Transverse colon (tissue), 4 donors: Measurements from ENCODE around the gene NEMP2. TPM values are rescaled to one million over a fixed set of nuclear protein-coding genes. Genes with fewer than 3 reads are reported as not detected.

Experiments
- DNase-seq: peaks from one replicate; pipeline ENCODE4 v3.0.0-alpha.2; 2019
- H3K27ac ChIP-seq, 4 donors: fragments of 200-600 bp; sonication (generic); 2 replicates each; pipeline ENCODE4 v1.5.1; 2016 to 2018; ENCODE audit warnings: inconsistent platforms in 4 of 4
- H3K27me3 ChIP-seq: fragments of 200-600 bp; sonication (generic); 2 replicates; pipeline ENCODE4 v1.5.1; 2017; ENCODE audit warnings: inconsistent platforms
- H3K36me3 ChIP-seq, 4 donors: fragments of 200-600 bp; sonication (generic); 2 replicates each; pipeline ENCODE4 v1.5.1; 2017 to 2019; ENCODE audit warnings: inconsistent platforms in 4 of 4
- H3K4me1 ChIP-seq, 4 donors: fragments of 200-600 bp; sonication (generic); 2 replicates each; pipeline ENCODE4 v1.5.1; 2017 to 2020; ENCODE audit warnings: inconsistent platforms in 4 of 4
- H3K4me3 ChIP-seq, 4 donors: fragments of 200-600 bp; sonication (generic); 1 replicate in 1 of 4; 2 replicates in 3 of 4; pipeline versions ENCODE4 v1.5.1 to v1.6.1; 2017 to 2019; ENCODE audit warnings: inconsistent platforms in 4 of 4
- H3K9me3 ChIP-seq, 2 donors: fragments of 200-600 bp; sonication (generic); 2 replicates each; pipeline ENCODE4 v1.5.1; 2017 to 2019; ENCODE audit warnings: inconsistent platforms in 2 of 2
- EP300 ChIP-seq: sonication (generic); formaldehyde crosslinking; IDR thresholded peaks from one replicate; pipeline ENCODE4 v1.6.1; 2017; ENCODE audit warnings: antibody characterized with exemption, low read depth
- POLR2A ChIP-seq: fragments of 450-650 bp; IDR thresholded peaks from one replicate; pipeline ENCODE4 v1.6.1; 2016; ENCODE audit warnings: antibody characterized with exemption, mild to moderate bottlenecking, moderate library complexity
- POLR2AphosphoS5 ChIP-seq, 3 donors: sonication (generic); formaldehyde crosslinking; IDR thresholded peaks; one replicate each; pipeline ENCODE4 v1.6.1; 2016; ENCODE audit warnings: antibody characterized with exemption in 3 of 3
- WGBS, 2 donors: methylation state at CpG; one replicate each; pipeline ENCODE4 v1.1.5; 2018; ENCODE audit warnings: low coverage in 1 of 2; 5-methylcytosine and 5-hydroxymethylcytosine counted together
- in situ Hi-C, 4 donors: fragments of 200-750 bp; cut with MboI; loops; one replicate each; pipeline versions ENCODE4 v1.15.0 to v1.15.1; 2017; ENCODE audit warnings: low sequenced_read_pairs in 3 of 4, low pct_ligation_motif_present in 1 of 4, low pct_unique_long_range_greater_than_20kb in 1 of 4
- intact Hi-C: fragments of 100-400 bp; cut with DNase I; formaldehyde crosslinking; loops from one replicate; pipeline ENCODE4 v1.15.1; 2023; ENCODE audit warnings: low total_unique reads
- total RNA-seq, 4 donors: library from RNA; depleted of rRNA; stranded (reverse); fragments of >200 nt; gene quantifications; one replicate each; pipeline ENCODE4 v1.1.0, GENCODE V29; 2016
- TF ChIP-seq, protein P1 (sequence below), 5 experiments: fragments of 200-600 bp in 3 of 5; fragments of 450-650 bp in 2 of 5; sonication (generic) in 3 of 5; IDR thresholded peaks; 1 replicate in 2 of 5; 2 replicates in 3 of 5; pipeline ENCODE4 v1.5.1; 2016 to 2017; ENCODE audit warnings: antibody characterized with exemption in 5 of 5, inconsistent platforms in 3 of 5, mild to moderate bottlenecking in 2 of 5, moderate library complexity in 1 of 5

The NEMP2 gene
- total RNA-seq, 4 donors from 2014 or later = 0.20 to 2.4 (median 1.6) TPM; not detected in 1

DNA sequence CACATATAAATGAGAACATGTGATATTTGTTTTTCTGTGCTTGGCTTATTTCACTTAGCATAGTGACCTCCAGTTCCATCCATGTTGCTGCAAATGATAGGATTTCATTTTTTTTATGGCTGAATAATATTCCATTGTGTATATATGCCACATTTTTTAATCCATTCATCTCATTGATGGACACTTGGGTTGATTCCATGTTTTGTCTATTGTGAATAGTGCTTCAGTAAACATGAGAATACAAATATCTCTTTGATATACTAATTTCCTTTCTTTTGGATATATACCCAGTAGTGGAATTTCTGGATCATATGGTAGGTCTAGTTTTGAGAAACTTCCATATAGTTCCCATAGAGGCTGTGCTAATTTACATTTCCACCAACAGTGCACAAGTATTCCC is 3.7 kb upstream of the NEMP2 start:
- H3K9me3 ChIP-seq = peaks cover 21 to 28% of the 10 kb centered on the region in 2 donors
- intact Hi-C loops (no loop called here), in situ Hi-C loops (loop anchor here in 1 of 4 donors (25.0 kb wide), 1 partner anchor 99 kb away; the partner anchor contains the start of gene NAB1)
- no peak for TF ChIP-seq EP300
- TF ChIP-seq, protein P1, sequence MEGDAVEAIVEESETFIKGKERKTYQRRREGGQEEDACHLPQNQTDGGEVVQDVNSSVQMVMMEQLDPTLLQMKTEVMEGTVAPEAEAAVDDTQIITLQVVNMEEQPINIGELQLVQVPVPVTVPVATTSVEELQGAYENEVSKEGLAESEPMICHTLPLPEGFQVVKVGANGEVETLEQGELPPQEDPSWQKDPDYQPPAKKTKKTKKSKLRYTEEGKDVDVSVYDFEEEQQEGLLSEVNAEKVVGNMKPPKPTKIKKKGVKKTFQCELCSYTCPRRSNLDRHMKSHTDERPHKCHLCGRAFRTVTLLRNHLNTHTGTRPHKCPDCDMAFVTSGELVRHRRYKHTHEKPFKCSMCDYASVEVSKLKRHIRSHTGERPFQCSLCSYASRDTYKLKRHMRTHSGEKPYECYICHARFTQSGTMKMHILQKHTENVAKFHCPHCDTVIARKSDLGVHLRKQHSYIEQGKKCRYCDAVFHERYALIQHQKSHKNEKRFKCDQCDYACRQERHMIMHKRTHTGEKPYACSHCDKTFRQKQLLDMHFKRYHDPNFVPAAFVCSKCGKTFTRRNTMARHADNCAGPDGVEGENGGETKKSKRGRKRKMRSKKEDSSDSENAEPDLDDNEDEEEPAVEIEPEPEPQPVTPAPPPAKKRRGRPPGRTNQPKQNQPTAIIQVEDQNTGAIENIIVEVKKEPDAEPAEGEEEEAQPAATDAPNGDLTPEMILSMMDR (IDR thresholded peaks at IDR 0.05) = no peak
- TF ChIP-seq POLR2A = no peak
- no peak for TF ChIP-seq POLR2AphosphoS5 (IDR thresholded peaks at IDR 0.05)
- DNase-seq = no peak
- no peaks in the 10 kb centered on the region for H3K36me3 ChIP-seq
- peaks cover 0 to 16% (median 14%) of the 10 kb centered on the region in 4 donors for H3K4me1 ChIP-seq
- H3K27me3 ChIP-seq = no peaks in the 10 kb centered on the region
- H3K27ac ChIP-seq = no peak overlapping the region
- no peak overlapping the region for H3K4me3 ChIP-seq

DNA sequence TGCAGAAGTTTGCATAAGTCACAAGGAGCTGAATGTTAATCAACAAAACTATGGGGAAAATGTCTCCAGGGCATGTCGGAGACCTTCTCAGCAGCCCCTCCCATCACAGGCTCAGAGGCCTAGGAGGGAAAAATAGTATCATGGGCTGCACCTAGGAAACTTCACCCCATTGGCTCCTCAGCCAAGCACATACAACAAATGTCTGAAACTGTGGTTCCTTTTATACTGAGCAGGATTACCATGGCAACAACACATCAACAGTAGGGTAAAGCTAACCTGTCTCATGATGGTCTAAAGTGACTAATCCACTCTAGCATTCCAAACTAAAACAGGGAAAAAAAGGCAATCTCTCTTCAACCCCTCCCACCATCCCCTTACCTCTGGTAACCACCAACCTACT is 3.2 kb upstream of the NEMP2 start:
- WGBS, 2 donors = 81% methylated on average over 1 of the region's 1 CpG; no CpG with 5 or more reads in 1 of the 2 donors

DNA sequence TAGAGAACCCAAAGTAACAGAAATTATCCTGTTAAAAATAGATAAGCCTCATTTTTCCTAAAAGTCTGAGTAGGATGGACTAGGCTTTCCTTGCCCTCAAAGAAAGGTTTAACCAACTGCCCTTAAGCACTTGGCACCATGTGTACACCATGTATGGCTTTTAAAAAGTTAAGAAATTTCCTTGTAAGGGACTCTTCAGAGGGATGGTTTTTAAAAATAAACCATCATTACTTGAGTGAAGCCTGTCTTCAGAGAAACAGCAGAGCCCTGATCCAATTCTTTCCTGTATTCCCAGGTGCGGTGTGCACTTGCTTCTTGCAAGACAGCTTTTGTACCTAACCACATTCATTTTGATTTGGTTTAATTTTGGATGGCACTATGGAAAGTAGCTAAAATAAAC is 1.1 kb upstream of the NEMP2 start:
- intact Hi-C loops = no loop called here

More for the DNA sequence above, 3.2 kb upstream of the NEMP2 start:
- DNase-seq = no peak
- in situ Hi-C loops (loop anchor here in 1 of 4 donors (25.0 kb wide), 1 partner anchor 100 kb away; the partner anchor contains the start of gene NAB1), intact Hi-C loops (no loop called here)
- H3K27ac ChIP-seq = no peak overlapping the region
- H3K4me3 ChIP-seq = no peak overlapping the region
- no peaks in the 10 kb centered on the region for H3K36me3 ChIP-seq
- TF ChIP-seq, protein P1 (IDR thresholded peaks at IDR 0.05) = no peak
- TF ChIP-seq POLR2A (no peak), EP300 (no peak), POLR2AphosphoS5 (IDR thresholded peaks at IDR 0.05) (no peak)
- peaks cover 21 to 28% of the 10 kb centered on the region in 2 donors for H3K9me3 ChIP-seq
- no peaks in the 10 kb centered on the region for H3K27me3 ChIP-seq
- peaks cover 0 to 16% (median 14%) of the 10 kb centered on the region in 4 donors for H3K4me1 ChIP-seq

DNA sequence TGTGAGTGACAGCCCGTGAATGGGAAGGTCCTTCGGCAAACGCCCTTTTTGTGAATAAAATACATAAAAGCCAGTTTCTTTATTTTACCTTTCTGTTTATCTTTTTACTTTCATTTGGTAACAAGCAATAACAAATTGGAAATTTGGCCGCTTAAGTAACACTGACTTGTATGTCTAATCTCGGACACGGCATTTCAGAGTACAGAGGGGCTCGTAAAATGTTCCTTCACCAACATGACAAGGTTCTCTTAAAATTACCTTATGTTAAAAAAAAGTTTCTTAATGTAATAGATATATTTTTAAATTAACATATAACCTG is 558 bp upstream of the NEMP2 start:
- WGBS, 2 donors = 0 to 3% methylated on average over 6 to 7 of the region's 7 CpGs
- peaks cover 0 to 25% (median 16%) of the 10 kb centered on the region in 4 donors for H3K4me1 ChIP-seq
- peak overlapping the region; percentile 45 to 91 (median 80) for H3K4me3 ChIP-seq
- intact Hi-C loops (no loop called here), in situ Hi-C loops (loop anchor here in 1 of 4 donors (25.0 kb wide), 1 partner anchor 102 kb away; the partner anchor contains the start of gene NAB1)
- no peak for DNase-seq
- no peaks in the 10 kb centered on the region for H3K27me3 ChIP-seq
- TF ChIP-seq POLR2AphosphoS5 (IDR thresholded peaks at IDR 0.05) = no peak
- TF ChIP-seq, protein P1 (IDR thresholded peaks at IDR 0.05) = no peak
- no peak for TF ChIP-seq POLR2A
- TF ChIP-seq EP300 = no peak
- no peaks in the 10 kb centered on the region for H3K36me3 ChIP-seq
- H3K9me3 ChIP-seq = peaks cover 12 to 13% of the 10 kb centered on the region in 2 donors
- peak overlapping the region; percentile 93 to 98 (median 98) for H3K27ac ChIP-seq

More for the DNA sequence above, 1.1 kb upstream of the NEMP2 start:
- Histone ChIP-seq H3K36me3 (no peaks in the 10 kb centered on the region), H3K27me3 (no peaks in the 10 kb centered on the region), H3K4me1 (peaks cover 0 to 20% (median 14%) of the 10 kb centered on the region in 4 donors), H3K27ac (peak overlapping the region; percentile 93 to 98 (median 98)), H3K4me3 (peak overlapping the region in 3 of 4 donors; percentile 77 to 91 (median 82)), H3K9me3 (peaks cover 17 to 18% of the 10 kb centered on the region in 2 donors)
- no peak for DNase-seq
- WGBS, 2 donors = 43 to 47% methylated on average over 1 of the region's 1 CpG
- TF ChIP-seq POLR2A = no peak
- TF ChIP-seq, protein P1 (IDR thresholded peaks at IDR 0.05) = no peak
- TF ChIP-seq EP300 = no peak
- no peak for TF ChIP-seq POLR2AphosphoS5 (IDR thresholded peaks at IDR 0.05)
- in situ Hi-C loops = loop anchor here in 1 of 4 donors (25.0 kb wide), 1 partner anchor 102 kb away; the partner anchor contains the start of gene NAB1
